ENCODE results near the gene CELSR1. TPM values are rescaled to one million over a fixed set of nuclear protein-coding genes. Genes with fewer than 3 reads are reported as not detected.

The CELSR1 gene
- total and polyA plus RNA-seq, 7 donors, result 0.23 to 5.0 (median 0.82) TPM

DNA sequence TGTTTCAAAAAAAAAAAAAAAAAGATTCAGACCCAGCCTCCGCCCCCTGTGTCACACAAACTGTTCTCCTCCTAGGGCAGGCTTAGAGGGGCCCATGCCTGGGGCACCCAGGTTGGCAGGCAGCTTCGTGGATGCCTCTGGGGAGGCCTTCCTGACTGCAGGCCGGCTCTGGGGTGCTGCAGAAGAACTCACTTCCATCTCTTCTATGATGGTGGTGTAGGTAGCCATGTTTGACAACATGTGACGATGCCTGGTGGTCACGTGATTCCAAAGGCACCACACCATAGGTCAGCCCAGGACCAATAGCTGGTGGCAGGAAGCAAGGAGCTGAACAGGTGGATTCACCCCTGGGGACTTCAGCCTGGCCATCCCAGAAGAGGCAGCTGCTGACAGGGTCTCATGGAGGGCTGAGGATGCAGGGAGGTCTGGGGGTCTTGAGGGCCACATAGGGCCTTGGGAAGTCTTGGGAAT, 24.1 kb upstream of the CELSR1 start:
- TF ChIP-seq, protein P1, sequence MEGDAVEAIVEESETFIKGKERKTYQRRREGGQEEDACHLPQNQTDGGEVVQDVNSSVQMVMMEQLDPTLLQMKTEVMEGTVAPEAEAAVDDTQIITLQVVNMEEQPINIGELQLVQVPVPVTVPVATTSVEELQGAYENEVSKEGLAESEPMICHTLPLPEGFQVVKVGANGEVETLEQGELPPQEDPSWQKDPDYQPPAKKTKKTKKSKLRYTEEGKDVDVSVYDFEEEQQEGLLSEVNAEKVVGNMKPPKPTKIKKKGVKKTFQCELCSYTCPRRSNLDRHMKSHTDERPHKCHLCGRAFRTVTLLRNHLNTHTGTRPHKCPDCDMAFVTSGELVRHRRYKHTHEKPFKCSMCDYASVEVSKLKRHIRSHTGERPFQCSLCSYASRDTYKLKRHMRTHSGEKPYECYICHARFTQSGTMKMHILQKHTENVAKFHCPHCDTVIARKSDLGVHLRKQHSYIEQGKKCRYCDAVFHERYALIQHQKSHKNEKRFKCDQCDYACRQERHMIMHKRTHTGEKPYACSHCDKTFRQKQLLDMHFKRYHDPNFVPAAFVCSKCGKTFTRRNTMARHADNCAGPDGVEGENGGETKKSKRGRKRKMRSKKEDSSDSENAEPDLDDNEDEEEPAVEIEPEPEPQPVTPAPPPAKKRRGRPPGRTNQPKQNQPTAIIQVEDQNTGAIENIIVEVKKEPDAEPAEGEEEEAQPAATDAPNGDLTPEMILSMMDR (IDR thresholded peaks at IDR 0.05), result no peak
- TF ChIP-seq EP300 (IDR thresholded peaks at IDR 0.05) (no peak), POLR2A (IDR thresholded peaks at IDR 0.05) (no peak), POLR2AphosphoS5 (IDR thresholded peaks at IDR 0.05) (no peak)
- peaks cover 0 to 10% (median 9%) of the 10 kb centered on the region in 4 donors for H3K4me1 ChIP-seq
- H3K9me3 ChIP-seq, result peaks cover 0 to 3% (median 0%) of the 10 kb centered on the region in 4 donors
- WGBS, 2 donors, result 88 to 96% methylated on average over 5 of the region's 5 CpGs
- H3K27me3 ChIP-seq, result no peaks in the 10 kb centered on the region
- H3K27ac ChIP-seq, result no peak overlapping the region
- no peak for DNase-seq
- intact Hi-C loops (cut with DNase I), result no loop called here
- H3K4me3 ChIP-seq, result no peak overlapping the region
- H3K36me3 ChIP-seq, result no peaks in the 10 kb centered on the region

DNA sequence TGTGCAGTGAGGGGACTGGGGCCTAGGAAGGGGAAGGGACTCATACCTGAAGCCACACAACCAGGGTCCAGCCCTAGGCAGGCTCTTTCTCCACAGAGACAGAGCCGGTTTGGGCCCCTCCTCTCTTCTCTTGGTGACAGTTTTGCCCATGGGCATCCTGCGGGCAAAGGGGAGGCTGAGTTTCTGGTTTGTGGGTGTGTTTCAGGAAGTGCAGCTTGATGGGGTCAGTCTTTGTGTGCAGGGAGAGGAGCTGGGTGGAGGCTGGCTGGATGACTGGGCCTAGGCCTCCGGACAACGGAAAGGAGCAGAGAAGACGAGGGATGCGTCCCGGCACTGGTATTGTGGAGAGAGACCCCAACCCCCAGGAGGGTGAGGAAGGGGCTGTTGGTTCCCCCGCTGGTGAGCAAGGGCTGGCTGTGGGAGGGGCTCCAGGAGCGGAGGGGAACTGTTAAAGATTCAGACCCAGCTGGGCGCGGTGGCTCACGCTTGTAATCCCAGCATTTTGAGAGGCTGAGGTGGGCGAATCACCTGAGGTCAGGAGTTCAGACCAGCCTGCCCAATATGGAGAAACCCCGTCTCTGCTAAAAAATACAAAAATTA, 23.4 kb upstream of the CELSR1 start:
- H3K27ac ChIP-seq, result no peak overlapping the region
- peaks cover 0 to 3% (median 0%) of the 10 kb centered on the region in 4 donors for H3K9me3 ChIP-seq
- intact Hi-C loops (cut with DNase I), result no loop called here
- 87% methylated on average over 14 of the region's 14 CpGs for WGBS, 2 donors
- no peak for DNase-seq
- H3K27me3 ChIP-seq, result no peaks in the 10 kb centered on the region
- no peak overlapping the region for H3K4me3 ChIP-seq
- TF ChIP-seq, protein P1 (IDR thresholded peaks at IDR 0.05), result no peak
- TF ChIP-seq EP300 (IDR thresholded peaks at IDR 0.05), result no peak
- TF ChIP-seq POLR2A (IDR thresholded peaks at IDR 0.05), result no peak
- no peak for TF ChIP-seq POLR2AphosphoS5 (IDR thresholded peaks at IDR 0.05)
- no peaks in the 10 kb centered on the region for H3K36me3 ChIP-seq
- H3K4me1 ChIP-seq, result peaks cover 0 to 10% (median 9%) of the 10 kb centered on the region in 4 donors

DNA sequence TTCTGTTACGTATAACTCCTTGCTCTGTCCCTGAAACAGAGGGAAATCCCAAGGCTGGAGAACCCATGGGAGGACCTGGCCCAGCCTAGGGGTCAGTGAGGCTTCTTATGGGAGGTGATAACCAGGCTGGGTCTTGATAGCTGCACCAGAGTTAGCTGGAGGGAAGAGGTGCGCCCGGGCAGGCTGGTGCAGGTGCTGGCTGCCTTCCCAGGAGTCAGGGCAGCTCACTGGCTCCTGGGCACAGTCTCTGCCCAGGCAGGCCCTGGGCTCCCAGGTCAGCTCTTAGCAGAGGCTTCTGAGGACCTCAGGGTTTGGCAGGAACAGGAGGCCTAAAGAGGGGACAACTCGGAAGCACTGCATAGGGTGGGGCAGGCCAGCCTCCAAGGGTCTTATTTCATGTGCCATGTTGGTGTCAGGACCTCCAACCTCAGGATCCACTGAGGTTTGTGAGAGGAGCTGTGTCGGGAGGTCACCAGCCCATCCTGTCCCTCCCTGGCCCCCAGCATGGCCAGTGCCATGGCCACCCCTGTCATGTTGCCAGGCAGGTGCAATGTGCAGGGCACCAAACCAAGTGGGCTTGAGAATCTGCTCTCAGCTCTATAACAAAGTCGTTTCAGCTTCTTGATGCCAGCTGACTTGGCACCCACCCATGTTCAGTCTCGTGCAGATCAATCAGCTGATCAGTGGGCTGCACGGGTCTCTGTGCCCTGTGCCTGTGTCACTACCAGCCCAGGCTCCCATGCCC, 20.5 kb upstream of the CELSR1 start:
- 59 to 83% methylated on average over 8 of the region's 8 CpGs for WGBS, 2 donors
- H3K4me3 ChIP-seq, result no peak overlapping the region
- H3K27ac ChIP-seq, result no peak overlapping the region
- TF ChIP-seq EP300 (IDR thresholded peaks at IDR 0.05) (no peak), POLR2A (IDR thresholded peaks at IDR 0.05) (no peak), POLR2AphosphoS5 (IDR thresholded peaks at IDR 0.05) (no peak)
- TF ChIP-seq, protein P1 (IDR thresholded peaks at IDR 0.05), result no peak
- H3K27me3 ChIP-seq, result no peaks in the 10 kb centered on the region
- no peaks in the 10 kb centered on the region for H3K36me3 ChIP-seq
- intact Hi-C loops (cut with DNase I), result no loop called here
- peaks cover 0 to 3% (median 0%) of the 10 kb centered on the region in 4 donors for H3K9me3 ChIP-seq
- no peaks in the 10 kb centered on the region for H3K4me1 ChIP-seq
- peak; percentile 63 for DNase-seq

DNA sequence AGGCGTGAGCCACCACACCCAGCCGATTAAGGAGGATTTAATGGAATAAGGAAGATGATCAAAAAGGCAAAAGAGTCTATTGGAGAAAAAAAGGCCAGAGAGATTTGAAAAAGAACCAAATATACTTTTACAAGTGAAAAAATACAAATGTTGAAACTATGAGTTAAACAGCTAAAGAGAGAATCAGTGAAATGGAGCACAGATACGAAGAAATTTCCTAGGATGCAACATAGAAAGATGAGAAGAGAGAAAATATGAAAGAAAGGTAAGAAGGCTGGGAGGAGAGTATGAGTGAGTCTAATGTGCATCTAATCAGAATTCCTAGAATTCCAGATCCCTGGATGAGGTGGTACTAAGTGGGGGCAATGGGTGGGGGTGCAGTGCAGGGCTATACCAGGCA, 19.4 kb upstream of the CELSR1 start:
- no peak for DNase-seq
- no peak overlapping the region for H3K4me3 ChIP-seq
- TF ChIP-seq POLR2AphosphoS5 (IDR thresholded peaks at IDR 0.05), result no peak
- TF ChIP-seq POLR2A (IDR thresholded peaks at IDR 0.05), result no peak
- no peak for TF ChIP-seq EP300 (IDR thresholded peaks at IDR 0.05)
- TF ChIP-seq, protein P1 (IDR thresholded peaks at IDR 0.05), result no peak
- H3K27ac ChIP-seq, result no peak overlapping the region
- no peaks in the 10 kb centered on the region for H3K36me3 ChIP-seq
- H3K9me3 ChIP-seq, result peaks cover 0 to 3% (median 0%) of the 10 kb centered on the region in 4 donors
- no peaks in the 10 kb centered on the region for H3K4me1 ChIP-seq
- intact Hi-C loops (cut with DNase I), result no loop called here
- 77 to 98% methylated on average over 3 of the region's 3 CpGs for WGBS, 2 donors
- H3K27me3 ChIP-seq, result no peaks in the 10 kb centered on the region

All from sigmoid colon (tissue), 7 donors.